K562 (cell line): Measurements from ENCODE around the gene AP3M1. TPM values are rescaled to one million over a fixed set of nuclear protein-coding genes. Genes with fewer than 3 reads are reported as not detected.

Experiments used
- ATF7 ChIP-seq: fragments of 450-650 bp; IDR thresholded peaks from 2 replicates; pipeline ENCODE4 v1.7.1; 2014; ENCODE audit warnings: mild to moderate bottlenecking, moderate library complexity
- BRF1 ChIP-seq: IDR thresholded peaks from 3 replicates; pipeline ENCODE4 v1.6.1; 2011; ENCODE audit warnings: borderline replicate concordance, mild to moderate bottlenecking; ENCODE audit not compliant: insufficient read length; ENCODE audit errors: extremely low read depth
- CBX1 ChIP-seq: sonication (generic); IDR thresholded peaks from 2 replicates; pipeline ENCODE4 v1.6.1; 2016; ENCODE audit warnings: antibody characterized with exemption, low read depth, mild to moderate bottlenecking
- CBX8 ChIP-seq: fragments of 200-600 bp; sonication (generic); IDR thresholded peaks from 2 replicates; pipeline ENCODE4 v1.6.1; 2012; ENCODE audit warnings: borderline replicate concordance, mixed run types, low read depth, mild to moderate bottlenecking, moderate library complexity, mixed read lengths, low read length, control low read depth, inconsistent platforms; ENCODE audit not compliant: poor library complexity, severe bottlenecking; ENCODE audit errors: extremely low read depth
- CHD1 ChIP-seq: fragments of 200-600 bp; sonication (generic); IDR thresholded peaks from one replicate; pipeline ENCODE4 v1.6.1; 2012; ENCODE audit warnings: mild to moderate bottlenecking, moderate library complexity, low read length, inconsistent platforms
- CREB1 ChIP-seq, 2 experiments: sonication (generic) in 1 of 2; formaldehyde crosslinking in 1 of 2; IDR thresholded peaks; 2 replicates each; pipeline versions ENCODE4 v1.6.1 to v1.8.0; 2012 to 2022; ENCODE audit warnings: inconsistent platforms in 1 of 2, mild to moderate bottlenecking in 1 of 2, missing genetic modification reagents in 1 of 2, moderate library complexity in 1 of 2
- GABPA ChIP-seq: fragments of 200-800 bp; sonication (Bioruptor generic); conservative IDR thresholded peaks from 2 replicates; pipeline ENCODE4 v1.6.1; 2016; ENCODE audit warnings: low read depth, missing genetic modification characterization, missing compliant biosample characterization
- MAZ ChIP-seq, 2 experiments: fragments of 450-650 bp in 1 of 2; sonication (generic) in 1 of 2; formaldehyde crosslinking; IDR thresholded peaks in 1 of 2; conservative IDR thresholded peaks in 1 of 2; 2 replicates each; pipeline versions ENCODE4 v1.4.0 to v1.5.0; 2020; ENCODE audit warnings: mild to moderate bottlenecking in 1 of 2, missing genetic modification reagents in 1 of 2
- NFATC3 ChIP-seq: fragments of 450-650 bp; IDR thresholded peaks from 2 replicates; pipeline ENCODE4 v1.6.1; 2017; ENCODE audit warnings: mild to moderate bottlenecking
- PCBP1 ChIP-seq: fragments of 200-400 bp; formaldehyde crosslinking; IDR thresholded peaks from 2 replicates; pipeline ENCODE4 v1.6.1; 2018; ENCODE audit warnings: mild to moderate bottlenecking, low read depth, low read length; ENCODE audit not compliant: poor library complexity, severe bottlenecking
- POLR2H ChIP-seq: IDR thresholded peaks from 2 replicates; pipeline ENCODE4 v1.6.1; 2016; ENCODE audit warnings: missing genetic modification characterization, low read depth, mild to moderate bottlenecking, control low read depth, missing compliant biosample characterization, moderate library complexity
- SAP30 ChIP-seq: fragments of 200-600 bp; sonication (generic); IDR thresholded peaks from 2 replicates; pipeline ENCODE4 v1.6.1; 2012; ENCODE audit warnings: borderline replicate concordance, low read depth, mild to moderate bottlenecking, moderate library complexity, low read length, control low read depth, inconsistent platforms; ENCODE audit not compliant: insufficient read depth, poor library complexity, severe bottlenecking
- SOX6 ChIP-seq: fragments of 450-650 bp; IDR thresholded peaks from 2 replicates; pipeline ENCODE4 v1.6.1; 2014; ENCODE audit warnings: mild to moderate bottlenecking
- polyA plus RNA-seq, 8 experiments: library from polyadenylated mRNA; depleted of rRNA in 4 of 8; stranded (reverse) in 5 of 8; unstranded in 3 of 8; fragments of >200 nt; fragmentation: Nextera tagmentation in 2 of 8; fragmentation: Illumina TruSeq in 1 of 8; extraction: Ambion mirVana in 2 of 8; extraction: Trizol in 1 of 8; gene quantifications; 2 replicates each; pipeline versions ENCODE4 v1.2.1 to v1.2.3, GENCODE V29; 2011 to 2014; ENCODE audit warnings: inconsistent platforms in 1 of 8, missing spikeins in 1 of 8
- total RNA-seq, 7 experiments: library from RNA; depleted of rRNA in 6 of 7; stranded (reverse); fragments of >200 nt in 6 of 7; fragmentation: Illumina TruSeq in 2 of 7; extraction: Trizol in 2 of 7; gene quantifications; 2 replicates each; pipeline versions ENCODE4 v1.2.1 to v1.2.3, GENCODE V29; 2011 to 2021; ENCODE audit warnings: low replicate concordance in 1 of 7
- TF ChIP-seq, protein P1 (sequence below): fragments of 450-650 bp; conservative IDR thresholded peaks from 2 replicates; pipeline ENCODE4 v1.6.1; 2016; ENCODE audit warnings: missing genetic modification characterization, low read depth, mild to moderate bottlenecking, control low read depth, missing compliant biosample characterization
- TF ChIP-seq, protein P2 (sequence below): IDR thresholded peaks from 2 replicates; pipeline ENCODE4 v1.6.1; 2016; ENCODE audit warnings: missing genetic modification characterization, missing compliant biosample characterization
- TF ChIP-seq, protein P3 (sequence below): fragments of 450-650 bp; formaldehyde crosslinking; IDR thresholded peaks from 2 replicates; pipeline ENCODE4 v1.4.0; 2022; ENCODE audit warnings: mild to moderate bottlenecking, moderate library complexity
- TF ChIP-seq, protein P4 (sequence below), 2 experiments: IDR thresholded peaks; 2 replicates each; pipeline ENCODE4 v1.6.1; 2011; ENCODE audit warnings: borderline replicate concordance in 1 of 2, control low read depth in 1 of 2, low read depth in 1 of 2, low read length in 1 of 2, mild to moderate bottlenecking in 1 of 2, mixed read lengths in 1 of 2, moderate library complexity in 1 of 2; ENCODE audit not compliant: insufficient read depth in 1 of 2, insufficient read length in 1 of 2, poor library complexity in 1 of 2, severe bottlenecking in 1 of 2; ENCODE audit errors: extremely low read depth in 1 of 2
- TF ChIP-seq, protein P5 (sequence below): sonication (generic); formaldehyde crosslinking; IDR thresholded peaks from 2 replicates; pipeline ENCODE4 v1.8.1; 2023; ENCODE audit warnings: mild to moderate bottlenecking, missing genetic modification reagents

The AP3M1 gene
- total and polyA plus RNA-seq, 9 of the 15 experiments (the other 6 are each of a cell fraction or from before 2014, with no cell fraction given) = 44.3 to 135 (median 67.6) TPM

DNA sequence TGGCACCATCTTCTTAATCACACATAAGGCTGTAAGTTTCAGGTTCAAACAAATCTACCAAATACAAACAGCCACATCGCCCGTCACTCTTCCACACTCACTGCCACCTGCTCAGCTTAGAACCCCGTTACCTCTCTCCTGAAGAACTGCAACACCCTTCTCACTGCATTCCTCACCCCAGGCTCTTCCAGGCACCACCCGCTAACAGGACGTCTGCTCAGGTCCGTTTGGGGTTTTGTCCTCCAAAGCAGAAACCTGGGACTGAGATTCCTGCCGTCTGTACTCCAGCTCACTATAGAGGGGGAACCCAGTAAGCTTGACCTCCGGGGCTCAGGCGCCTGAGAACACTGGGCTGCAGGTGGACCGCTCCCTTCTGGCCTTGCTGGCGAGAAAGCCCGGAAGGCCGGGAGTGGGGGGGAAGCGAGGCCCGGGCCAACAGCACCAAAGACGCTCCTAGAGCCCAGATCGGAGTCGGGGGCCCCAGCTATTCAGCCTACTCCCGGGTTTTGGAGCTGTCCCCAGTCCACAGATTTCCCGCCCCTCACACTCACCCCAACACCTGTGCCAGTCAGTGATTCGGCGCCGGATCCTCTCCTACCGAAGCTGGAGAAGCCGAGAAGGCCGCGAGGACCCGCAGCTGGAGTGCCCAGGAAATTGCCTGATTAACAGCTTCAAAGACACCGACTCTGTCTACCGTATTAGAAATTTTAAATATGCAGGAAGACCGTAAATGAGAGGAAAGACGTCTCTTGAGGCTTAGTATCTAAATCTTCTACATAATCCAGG is at the start of gene AP3M1 (continued):
- TF ChIP-seq, protein P1, sequence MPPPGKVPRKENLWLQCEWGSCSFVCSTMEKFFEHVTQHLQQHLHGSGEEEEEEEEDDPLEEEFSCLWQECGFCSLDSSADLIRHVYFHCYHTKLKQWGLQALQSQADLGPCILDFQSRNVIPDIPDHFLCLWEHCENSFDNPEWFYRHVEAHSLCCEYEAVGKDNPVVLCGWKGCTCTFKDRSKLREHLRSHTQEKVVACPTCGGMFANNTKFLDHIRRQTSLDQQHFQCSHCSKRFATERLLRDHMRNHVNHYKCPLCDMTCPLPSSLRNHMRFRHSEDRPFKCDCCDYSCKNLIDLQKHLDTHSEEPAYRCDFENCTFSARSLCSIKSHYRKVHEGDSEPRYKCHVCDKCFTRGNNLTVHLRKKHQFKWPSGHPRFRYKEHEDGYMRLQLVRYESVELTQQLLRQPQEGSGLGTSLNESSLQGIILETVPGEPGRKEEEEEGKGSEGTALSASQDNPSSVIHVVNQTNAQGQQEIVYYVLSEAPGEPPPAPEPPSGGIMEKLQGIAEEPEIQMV (tag) = no peak
- TF ChIP-seq, protein P2, sequence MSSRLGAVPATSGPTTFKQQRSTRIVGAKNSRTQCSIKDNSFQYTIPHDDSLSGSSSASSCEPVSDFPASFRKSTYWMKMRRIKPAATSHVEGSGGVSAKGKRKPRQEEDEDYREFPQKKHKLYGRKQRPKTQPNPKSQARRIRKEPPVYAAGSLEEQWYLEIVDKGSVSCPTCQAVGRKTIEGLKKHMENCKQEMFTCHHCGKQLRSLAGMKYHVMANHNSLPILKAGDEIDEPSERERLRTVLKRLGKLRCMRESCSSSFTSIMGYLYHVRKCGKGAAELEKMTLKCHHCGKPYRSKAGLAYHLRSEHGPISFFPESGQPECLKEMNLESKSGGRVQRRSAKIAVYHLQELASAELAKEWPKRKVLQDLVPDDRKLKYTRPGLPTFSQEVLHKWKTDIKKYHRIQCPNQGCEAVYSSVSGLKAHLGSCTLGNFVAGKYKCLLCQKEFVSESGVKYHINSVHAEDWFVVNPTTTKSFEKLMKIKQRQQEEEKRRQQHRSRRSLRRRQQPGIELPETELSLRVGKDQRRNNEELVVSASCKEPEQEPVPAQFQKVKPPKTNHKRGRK (tag) = no peak
- TF ChIP-seq CHD1 (no peak), NFATC3 (no peak), GABPA (peak; percentile 68), ATF7 (peak; percentile 75), BRF1 (no peak), POLR2H (tag) (peak; percentile 64; the same call in 1 of the 2 replicates), SOX6 (peak; percentile 12; the same call in 1 of the 2 replicates), MAZ (CRISPR knock-in tag; conservative IDR thresholded peaks at IDR 0.05 in 1 of 2, IDR thresholded peaks at IDR 0.05 in 1 of 2) (peak in 1 of 2 experiments; percentile 71; a peak in 3 of 4 replicates), CREB1 (IDR thresholded peaks at IDR 0.05) (peak; percentile 57), CREB1 (CRISPR knock-in tag; IDR thresholded peaks at IDR 0.05) (no peak), SAP30 (peak; percentile 39), CBX8 (no peak), CBX1 (no peak), PCBP1 (no peak)
- TF ChIP-seq, protein P3, sequence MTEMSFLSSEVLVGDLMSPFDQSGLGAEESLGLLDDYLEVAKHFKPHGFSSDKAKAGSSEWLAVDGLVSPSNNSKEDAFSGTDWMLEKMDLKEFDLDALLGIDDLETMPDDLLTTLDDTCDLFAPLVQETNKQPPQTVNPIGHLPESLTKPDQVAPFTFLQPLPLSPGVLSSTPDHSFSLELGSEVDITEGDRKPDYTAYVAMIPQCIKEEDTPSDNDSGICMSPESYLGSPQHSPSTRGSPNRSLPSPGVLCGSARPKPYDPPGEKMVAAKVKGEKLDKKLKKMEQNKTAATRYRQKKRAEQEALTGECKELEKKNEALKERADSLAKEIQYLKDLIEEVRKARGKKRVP (CRISPR knock-in tag) = 0 out of 2 replicates have a peak, but pooled peaks have one; percentile 8
- TF ChIP-seq, protein P4, sequence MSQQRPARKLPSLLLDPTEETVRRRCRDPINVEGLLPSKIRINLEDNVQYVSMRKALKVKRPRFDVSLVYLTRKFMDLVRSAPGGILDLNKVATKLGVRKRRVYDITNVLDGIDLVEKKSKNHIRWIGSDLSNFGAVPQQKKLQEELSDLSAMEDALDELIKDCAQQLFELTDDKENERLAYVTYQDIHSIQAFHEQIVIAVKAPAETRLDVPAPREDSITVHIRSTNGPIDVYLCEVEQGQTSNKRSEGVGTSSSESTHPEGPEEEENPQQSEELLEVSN (IDR thresholded peaks at IDR 0.05; ENCODE audit: borderline replicate concordance in 1 of 2, extremely low read depth in 1 of 2, insufficient read depth in 1 of 2, insufficient read length in 1 of 2, low read depth in 1 of 2, low read length in 1 of 2, poor library complexity in 1 of 2, severe bottlenecking in 1 of 2) = peak in 1 of 2 experiments; percentile 15
- TF ChIP-seq, protein P5, sequence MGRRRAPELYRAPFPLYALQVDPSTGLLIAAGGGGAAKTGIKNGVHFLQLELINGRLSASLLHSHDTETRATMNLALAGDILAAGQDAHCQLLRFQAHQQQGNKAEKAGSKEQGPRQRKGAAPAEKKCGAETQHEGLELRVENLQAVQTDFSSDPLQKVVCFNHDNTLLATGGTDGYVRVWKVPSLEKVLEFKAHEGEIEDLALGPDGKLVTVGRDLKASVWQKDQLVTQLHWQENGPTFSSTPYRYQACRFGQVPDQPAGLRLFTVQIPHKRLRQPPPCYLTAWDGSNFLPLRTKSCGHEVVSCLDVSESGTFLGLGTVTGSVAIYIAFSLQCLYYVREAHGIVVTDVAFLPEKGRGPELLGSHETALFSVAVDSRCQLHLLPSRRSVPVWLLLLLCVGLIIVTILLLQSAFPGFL (CRISPR knock-in tag) = peak; percentile 98
